HG03378 (cell line): ENCODE data around the gene CD72.
"Not testable (repeated sequence)": the region's sequence is repeated elsewhere in the genome, so short reads cannot be mapped to it uniquely, and the experiment has no call there.

Source experiments
- ATAC-seq: cut with Tn5 transposase; IDR thresholded peaks from one replicate; pipeline ENCODE4 v1.9.1; 2021; ENCODE audit warnings: mild to moderate bottlenecking, moderate library complexity; ENCODE audit not compliant: unreplicated experiment

The CD72 gene

DNA sequence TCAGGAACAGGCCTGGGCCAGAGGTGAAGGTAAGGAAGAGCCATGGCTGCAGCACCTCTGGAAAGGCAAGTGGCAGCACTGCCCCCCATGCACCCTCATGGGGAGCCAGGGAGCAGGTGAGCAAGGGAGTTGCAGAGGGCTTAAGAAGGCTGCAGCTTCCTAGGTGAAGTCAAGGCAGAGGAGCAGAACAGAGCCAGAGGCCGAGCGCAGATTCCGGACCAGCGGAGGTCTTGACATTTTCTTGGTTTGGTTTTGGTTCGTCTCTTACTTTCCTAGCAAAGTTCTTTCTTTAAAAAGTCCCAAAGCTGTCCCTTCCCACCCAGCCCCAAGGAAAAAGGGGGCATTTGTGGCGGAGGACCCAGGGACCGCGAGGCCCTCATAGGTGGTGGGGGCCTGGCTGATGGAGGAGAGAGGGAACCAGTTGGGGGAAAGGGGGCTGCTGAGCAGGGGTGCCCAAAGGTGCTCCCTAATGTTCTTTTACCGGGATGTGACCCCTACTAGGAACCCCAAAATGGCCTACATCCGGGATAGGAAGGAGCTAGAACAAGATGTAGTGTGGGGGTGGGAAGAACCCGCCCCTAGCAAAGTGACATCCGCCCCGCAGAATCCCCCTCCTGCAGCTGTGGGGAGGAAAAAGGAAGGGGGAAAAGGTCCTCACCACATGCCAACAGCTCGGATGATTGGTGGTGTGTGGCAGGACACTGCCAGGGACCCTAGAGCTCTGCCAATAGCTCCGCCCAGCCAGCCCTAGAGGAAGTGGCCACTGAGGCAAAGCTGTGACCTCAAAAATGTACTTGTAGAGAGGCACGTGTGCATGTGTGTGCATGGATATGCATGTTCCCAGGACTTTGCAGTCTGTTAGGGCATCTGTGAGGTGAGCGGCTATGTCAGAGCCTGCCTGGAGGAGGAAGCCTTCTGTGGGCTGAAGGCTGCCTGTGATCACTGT, 914 bp upstream of the CD72 start:
- peak; percentile 60 for ATAC-seq

DNA sequence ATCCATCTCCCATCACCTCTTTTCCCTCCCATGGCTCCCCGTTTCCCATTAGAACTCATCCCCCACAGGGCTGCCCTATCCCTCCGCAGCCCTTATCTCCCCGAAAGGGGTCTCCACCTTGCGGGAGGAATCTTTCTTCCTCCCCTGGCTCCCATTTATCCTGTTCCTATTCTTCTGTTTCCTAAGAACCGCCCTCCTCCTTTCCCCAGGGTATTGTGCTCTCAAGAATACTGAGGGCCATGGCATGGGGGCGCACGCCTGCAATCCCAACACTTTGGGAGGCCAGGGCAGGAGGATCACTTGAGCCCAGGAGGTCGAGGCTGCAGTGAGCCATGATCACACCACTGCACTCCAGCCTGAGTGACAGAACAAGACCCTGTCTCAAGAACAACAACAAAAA, 665 bp downstream of the CD72 start:
- ATAC-seq, result no peak

GRCh38 chr9:35616681-35617459, 1.3 kb downstream of the CD72 start:
- no peak for ATAC-seq

DNA sequence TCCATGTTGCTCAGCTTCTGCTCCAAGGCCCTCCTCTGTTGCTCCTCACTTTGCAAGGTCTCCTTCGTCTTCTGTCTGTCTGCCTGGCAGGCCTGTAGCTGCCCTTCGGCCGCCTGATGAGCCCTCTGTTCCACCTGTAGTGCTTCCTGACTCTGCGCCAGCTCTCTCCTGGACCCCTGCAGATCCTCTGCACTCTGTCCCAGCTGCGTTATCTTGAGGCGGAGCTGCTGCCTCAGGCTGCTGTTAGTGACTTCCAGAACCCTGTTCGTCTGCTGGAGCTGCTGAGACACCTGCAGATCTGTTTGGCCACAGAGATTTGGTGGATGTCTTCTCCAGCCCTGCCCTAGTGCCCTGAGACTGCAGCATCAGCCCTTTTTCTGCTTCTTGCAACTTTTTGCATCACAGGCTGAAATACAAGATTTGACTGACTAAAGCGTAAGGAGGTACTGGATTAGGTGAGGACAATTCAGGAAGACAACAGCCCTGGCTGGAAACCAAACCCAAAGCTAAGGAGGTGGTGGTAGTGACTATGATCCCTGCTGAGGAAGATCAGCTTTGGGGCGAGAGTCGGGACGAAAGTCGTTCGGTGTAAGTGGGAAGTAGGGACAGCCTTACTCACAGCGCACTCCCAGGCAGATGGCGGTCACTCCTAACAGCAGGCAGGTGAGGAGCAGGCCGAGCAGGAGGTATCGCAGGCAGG, 2.1 kb downstream of the CD72 start:
- no peak for ATAC-seq

DNA sequence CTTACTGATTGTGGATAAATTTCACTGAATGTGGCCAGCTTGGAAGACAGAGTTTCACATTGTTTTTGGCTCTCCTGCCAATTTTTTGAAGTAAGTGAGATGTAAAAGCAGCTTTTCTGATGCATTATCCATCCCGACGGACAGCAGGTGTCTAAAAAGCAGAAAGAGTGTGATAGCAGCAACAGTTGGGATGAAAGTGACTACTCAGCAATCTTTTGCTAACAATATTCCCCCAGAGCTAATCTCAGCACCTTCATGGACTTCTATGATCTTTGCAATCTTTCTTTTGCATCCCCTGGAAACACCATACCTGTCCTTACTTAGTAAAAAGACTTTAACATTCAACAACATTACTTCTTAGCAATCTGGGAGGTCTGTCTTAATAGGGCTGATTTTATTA, 5.4 kb downstream of the CD72 start:
- ATAC-seq, result no peak

DNA sequence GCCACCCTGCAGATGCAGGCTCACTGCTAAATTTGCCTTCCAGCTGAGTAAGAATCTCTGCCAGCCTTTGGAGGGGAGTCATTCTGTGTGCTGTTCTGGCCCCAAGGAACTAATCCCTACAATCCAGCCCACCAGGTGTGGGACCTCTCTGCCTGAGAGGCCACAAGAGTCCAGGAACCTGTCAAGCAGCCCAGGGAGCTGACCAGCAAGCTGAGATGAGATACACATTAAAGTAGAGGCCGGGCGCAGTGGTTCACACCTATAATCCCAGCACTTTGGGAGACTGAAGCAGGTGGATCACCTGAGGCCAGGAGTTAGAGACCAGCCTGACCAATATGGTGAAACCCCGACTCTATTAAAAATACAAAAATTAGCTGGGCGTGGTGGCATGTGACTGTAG, 6.1 kb downstream of the CD72 start:
- not testable (repeated sequence) for ATAC-seq

DNA sequence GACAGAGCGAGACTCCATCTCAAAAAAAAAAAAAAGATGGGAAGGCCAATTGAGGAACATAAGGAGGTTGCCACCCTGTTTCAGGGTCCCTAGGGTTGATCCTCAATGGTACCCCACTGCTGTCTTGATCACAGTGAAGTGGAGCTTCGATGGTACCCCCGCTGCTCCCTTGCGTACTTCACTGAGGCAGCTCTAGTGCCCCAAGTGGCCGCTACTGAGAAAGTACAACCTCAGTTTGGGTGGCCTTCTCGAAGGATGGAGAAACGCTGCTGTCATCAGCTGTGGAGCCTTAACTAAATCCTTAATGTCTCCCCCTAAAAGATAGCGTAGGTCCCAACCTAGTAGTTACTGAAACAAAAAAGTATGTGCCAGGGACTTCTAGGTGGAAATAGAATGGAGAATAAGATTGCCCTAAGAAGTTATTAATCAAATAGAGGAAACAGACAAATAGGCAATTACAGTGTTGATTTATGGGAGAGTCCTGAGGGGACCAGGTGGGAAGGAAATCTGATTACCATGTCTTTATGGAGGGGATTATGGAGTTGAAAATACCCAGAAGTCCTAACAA, 6.9 kb downstream of the CD72 start:
- no peak for ATAC-seq

- ATAC-seq, result no peak
These were observed 8.4 kb downstream of the CD72 start for GRCh38 chr9:35609820-35610163.

GRCh38 chr9:35609001-35609819, 9.0 kb downstream of the CD72 start:
- ATAC-seq, result no peak

GRCh38 chr9:35608221-35608620, 10.0 kb downstream of the CD72 start:
- no peak for ATAC-seq

DNA sequence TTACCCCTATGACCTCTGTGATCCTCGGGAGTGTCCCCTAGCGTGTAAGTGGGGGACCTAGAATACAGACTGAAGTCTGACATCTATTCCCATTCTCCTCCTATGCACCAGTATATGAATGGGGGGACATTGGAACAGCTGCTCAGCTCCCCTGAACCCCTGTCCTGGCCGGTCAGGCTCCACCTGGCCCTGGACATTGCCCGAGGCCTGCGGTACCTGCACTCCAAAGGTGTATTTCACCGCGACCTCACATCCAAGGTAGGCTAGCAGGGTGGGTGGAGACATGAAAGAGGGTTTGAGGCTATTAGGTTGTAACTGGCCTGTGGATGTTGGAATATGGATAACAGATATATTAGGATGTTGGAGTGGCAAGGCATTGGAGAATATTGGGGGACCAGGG, 11.5 kb downstream of the CD72 start:
- no peak for ATAC-seq

DNA sequence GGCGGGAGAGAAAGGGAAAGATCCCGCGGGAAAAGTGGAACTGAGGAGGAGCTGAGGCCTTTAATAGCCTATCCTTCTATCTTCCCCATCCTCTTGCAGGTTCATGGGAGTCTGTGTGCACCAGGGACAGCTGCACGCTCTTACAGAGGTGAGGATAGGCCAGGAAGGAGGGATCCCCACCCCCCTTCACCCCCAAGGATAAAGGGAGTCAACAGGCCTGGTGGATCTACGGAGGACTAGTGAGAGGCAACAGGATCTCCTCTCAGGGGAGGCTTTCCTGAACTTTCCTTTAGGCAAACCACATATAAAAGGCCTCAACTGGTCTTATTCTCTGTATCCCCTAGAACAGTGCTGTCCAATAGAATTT, 12.1 kb downstream of the CD72 start:
- no peak for ATAC-seq

GRCh38 chr9:35605351-35606137, 12.7 kb downstream of the CD72 start:
- no peak for ATAC-seq

- no peak for ATAC-seq
These were observed 13.4 kb downstream of the CD72 start, which contains the start of gene TESK1 for GRCh38 chr9:35604578-35605350. TESK1 (plus strand) TSS chr9:35605262; CDS start chr9:35605620, 358 bp downstream.

GRCh38 chr9:35603986-35604577, 14.1 kb downstream of the CD72 start:
- ATAC-seq, result peak; percentile 85

DNA sequence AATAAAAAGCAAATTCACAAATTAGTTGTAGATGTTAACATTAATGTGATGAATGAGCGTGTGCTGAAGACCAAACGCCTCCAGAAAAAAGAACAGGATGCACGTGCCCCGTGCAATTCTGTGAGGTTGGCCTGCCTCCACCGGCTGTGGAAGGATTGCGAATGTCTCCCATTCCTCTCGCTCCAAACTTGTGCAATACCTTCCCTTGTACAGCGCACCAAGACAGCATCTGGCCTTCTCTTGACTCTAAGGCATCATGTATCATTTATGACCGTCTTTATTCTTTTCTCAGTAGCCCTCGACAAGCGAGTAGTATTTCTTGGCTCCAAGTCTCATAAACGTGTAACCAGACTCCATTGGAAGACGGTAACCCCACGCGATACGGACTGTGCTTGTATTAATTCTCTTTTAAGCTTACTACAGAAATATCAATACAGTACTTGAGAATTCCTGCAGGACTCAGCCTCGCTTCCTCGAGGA, 14.7 kb downstream of the CD72 start:
- no peak for ATAC-seq

DNA sequence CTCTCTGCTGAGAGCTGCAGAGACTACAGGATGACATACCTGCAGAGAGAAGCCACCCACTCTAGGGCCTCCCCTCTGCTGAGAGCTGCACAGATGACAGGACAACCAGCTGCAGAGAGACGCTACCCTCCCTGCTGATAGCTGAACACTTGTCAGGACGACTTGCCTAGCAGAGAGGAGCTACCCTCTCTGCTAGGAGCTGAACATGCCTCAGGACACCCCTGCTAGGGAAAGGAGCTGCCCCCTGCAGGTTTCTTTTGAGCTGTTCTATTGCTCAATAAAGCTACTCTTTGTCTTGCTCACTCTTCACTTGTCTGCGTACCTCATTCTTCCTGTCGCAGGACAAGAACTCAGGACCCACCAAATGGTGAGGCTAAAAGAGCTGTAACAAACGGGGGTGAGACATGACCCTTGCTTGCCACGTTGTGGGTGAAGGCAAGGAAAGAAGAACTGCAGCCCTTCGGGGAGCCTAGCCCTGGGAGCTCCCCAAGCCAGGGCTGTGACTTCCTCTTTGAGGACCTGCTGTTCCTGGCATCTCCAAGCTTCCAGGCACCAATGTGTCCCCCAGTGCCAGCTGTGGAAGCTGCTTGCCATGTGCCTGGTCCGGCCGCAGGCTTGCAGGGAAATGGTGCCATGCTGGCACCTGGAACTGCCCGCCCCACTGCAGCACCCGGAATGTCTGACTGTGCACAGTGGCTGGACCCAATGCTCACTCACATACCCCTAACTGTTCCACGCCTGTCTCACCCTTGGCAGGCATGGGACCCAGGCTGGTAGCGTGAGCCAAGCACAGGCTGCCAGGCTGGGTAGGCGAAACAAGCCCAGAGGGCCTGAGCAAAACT, 18.2 kb downstream of the CD72 start:
- no peak for ATAC-seq
